Mononuclear cell (primary cell): ENCODE results near the gene GPC3. TPM values are rescaled to one million over a fixed set of nuclear protein-coding genes. Genes with fewer than 3 reads are reported as not detected.
"Not testable (repeated sequence)": the region's sequence is repeated elsewhere in the genome, so short reads cannot be mapped to it uniquely, and the experiment has no call there.

Experiments used
- H3K27me3 ChIP-seq: 2 replicates; pipeline ENCODE4 v1.6.0; 2011; ENCODE audit warnings: low read length, control low read depth; ENCODE audit not compliant: insufficient read depth
- H3K4me1 ChIP-seq: 2 replicates; pipeline ENCODE4 v1.5.1; 2011; ENCODE audit warnings: mild to moderate bottlenecking, low read length, control low read depth; ENCODE audit not compliant: insufficient read depth
- H3K4me3 ChIP-seq: 2 replicates; pipeline ENCODE4 v1.5.1; 2011; ENCODE audit warnings: mild to moderate bottlenecking, low read length, moderate library complexity
- H3K9me3 ChIP-seq: 2 replicates; pipeline ENCODE4 v1.5.1; 2011; ENCODE audit warnings: low read depth, mild to moderate bottlenecking, control low read depth, low read length
- total RNA-seq: library from RNA; depleted of rRNA; stranded (reverse); fragments of >200 nt; gene quantifications from one replicate; pipeline ENCODE4 v1.2.3, GENCODE V29; 2012

GPC3 gene
- total RNA-seq, 1 donor, result 0.31 TPM

DNA sequence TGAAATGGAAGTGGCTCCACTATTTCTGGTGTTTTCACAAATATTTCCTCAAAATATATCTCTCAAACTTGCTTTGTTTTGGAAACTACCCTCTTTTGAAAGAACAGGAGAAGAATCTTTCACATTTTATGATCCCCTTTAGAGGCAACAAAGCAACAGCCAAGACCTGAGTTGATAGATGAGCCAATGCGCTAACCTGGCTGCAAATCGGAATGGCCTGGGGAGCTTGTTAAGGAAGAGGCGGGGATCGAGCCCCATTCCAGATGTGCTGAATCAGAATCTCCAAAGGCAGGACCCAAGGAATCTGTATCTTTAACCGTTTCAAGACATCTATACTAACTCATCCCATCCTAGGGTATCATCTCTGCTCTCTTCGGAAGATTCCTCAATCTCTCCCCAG lies 181.3 kb downstream of the GPC3 start:
- Histone ChIP-seq H3K27me3 (no peaks in the 10 kb centered on the region), H3K9me3 (no peaks in the 10 kb centered on the region), H3K4me1 (no peaks in the 10 kb centered on the region), H3K4me3 (no peak overlapping the region)

GRCh38 chrX:133796282-133796681 lies 189.1 kb downstream of the GPC3 start:
- Histone ChIP-seq H3K4me1 (no peaks in the 10 kb centered on the region), H3K9me3 (no peaks in the 10 kb centered on the region)

DNA sequence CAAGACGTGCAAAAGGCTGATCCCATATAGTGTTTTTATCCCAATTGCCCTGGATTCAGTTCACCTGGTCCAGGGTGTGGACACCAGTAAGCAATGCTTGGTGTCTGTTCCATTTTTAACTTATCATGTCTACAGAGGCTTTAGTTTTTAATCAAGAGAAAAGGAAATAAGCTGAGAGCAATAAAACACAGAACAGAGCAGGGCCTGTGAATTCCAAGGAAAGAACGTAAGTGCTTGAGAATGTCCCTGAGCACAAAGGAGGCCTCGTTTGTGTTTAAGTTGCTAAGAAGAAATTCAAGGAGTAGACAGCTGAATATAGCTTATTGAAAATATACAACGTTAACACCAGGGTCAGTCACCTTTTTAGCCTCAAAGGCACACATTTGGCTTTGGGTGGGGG lies 191.3 kb downstream of the GPC3 start:
- Histone ChIP-seq H3K4me1 (no peaks in the 10 kb centered on the region), H3K9me3 (no peaks in the 10 kb centered on the region), H3K27me3 (no peaks in the 10 kb centered on the region), H3K4me3 (no peak overlapping the region)

More at GRCh38 chrX:133796282-133796681, 189.1 kb downstream of the GPC3 start:
- no peaks in the 10 kb centered on the region for H3K27me3 ChIP-seq
- no peak overlapping the region for H3K4me3 ChIP-seq

DNA sequence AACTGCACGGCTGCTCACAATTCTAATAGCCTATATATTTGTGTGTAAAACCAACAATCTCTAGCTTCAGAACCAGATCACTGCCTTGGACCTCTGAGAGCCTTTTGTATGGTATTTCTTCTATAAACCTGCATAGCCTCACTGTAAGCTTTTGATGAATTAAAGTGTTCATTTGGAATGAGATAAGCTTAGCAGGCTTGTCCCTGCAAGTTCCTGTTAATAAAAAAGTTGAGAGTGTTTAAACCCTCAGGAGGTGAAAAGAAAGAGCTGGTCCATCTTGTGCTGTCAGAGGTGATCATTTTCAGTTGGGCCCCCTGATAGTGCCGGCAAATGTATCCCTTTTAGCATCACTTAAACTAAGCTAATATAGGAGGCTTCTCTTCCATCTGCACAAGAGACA lies 191.8 kb downstream of the GPC3 start:
- Histone ChIP-seq H3K27me3 (no peaks in the 10 kb centered on the region), H3K4me1 (no peaks in the 10 kb centered on the region), H3K9me3 (no peaks in the 10 kb centered on the region), H3K4me3 (no peak overlapping the region)

DNA sequence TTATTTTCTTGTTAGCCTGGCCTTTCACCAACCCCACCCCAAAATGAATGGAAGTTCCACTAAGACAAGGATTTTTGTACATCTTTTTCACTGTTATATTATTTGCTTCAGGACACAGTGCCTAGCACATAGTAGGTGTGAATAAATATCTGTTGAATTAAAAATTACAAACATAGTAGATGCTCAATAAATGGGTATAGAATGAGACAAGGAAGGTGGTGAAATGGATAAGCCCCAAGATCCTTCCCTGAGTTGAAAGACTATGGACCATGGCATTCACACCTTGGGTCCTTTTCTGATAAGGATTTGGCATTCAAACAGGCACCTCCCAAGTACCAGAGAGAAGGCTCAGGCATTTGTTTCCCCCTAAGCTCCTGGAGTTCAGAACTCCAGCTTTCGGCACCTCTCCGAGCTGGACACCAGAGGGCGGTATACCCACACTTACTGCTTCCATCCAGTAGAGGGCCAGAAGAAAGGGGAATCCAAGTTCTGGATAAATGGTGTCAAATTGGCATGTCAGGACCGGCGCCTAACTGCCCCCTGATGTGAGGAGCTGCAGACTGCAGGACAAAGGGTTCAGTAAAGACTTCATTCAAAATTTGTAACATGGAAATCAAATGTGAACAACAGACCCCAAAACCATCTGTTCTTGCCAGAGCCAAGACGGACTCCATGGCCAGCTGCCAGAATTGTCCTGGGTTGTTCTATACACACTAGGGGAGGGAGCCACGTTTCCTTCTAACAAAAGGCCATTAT lies 193.0 kb downstream of the GPC3 start:
- Histone ChIP-seq H3K4me1 (no peaks in the 10 kb centered on the region), H3K9me3 (no peaks in the 10 kb centered on the region), H3K4me3 (no peak overlapping the region), H3K27me3 (no peaks in the 10 kb centered on the region)

DNA sequence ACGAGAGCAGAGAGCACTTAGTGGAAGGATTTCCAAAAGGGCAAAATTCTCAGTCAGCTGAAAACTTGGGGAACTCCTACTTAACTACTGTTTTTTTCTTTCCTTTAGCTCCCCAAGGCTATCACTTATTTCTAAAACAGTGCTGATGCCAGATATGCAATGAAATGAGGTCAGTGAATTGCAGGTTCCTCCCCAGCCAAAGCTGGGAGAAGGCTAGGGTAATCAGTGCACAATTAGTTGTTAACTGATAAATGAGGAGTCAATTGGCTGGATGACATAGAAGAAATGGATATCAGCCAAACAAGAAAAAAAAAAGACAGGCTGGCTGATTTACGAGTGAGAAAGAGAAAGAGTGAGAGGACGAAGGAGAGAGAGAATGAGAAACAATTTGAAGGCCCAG lies 195.6 kb downstream of the GPC3 start:
- H3K4me1 ChIP-seq, result no peaks in the 10 kb centered on the region
- no peaks in the 10 kb centered on the region for H3K27me3 ChIP-seq
- H3K4me3 ChIP-seq, result no peak overlapping the region
- H3K9me3 ChIP-seq, result no peaks in the 10 kb centered on the region

DNA sequence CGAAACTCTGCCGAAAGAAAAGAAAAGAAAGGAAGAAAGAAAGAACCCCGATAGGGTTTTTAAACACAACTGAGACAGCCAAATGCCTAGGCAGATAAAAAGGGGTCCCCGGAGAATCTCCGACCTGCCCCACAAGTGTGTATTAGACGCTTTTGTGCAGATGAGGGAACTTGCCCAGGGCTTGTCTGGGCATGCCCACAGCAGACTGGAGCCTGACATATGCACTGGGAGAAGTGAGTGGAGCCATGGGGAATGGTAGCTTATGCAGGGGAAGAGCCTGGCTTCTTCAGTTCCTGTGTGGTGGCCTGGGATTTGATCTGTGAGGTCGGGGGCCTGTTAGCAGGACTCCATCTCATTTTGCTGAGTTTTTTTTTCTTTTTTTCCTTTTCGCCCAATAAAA lies 199.0 kb downstream of the GPC3 start:
- H3K4me3 ChIP-seq, result no peak overlapping the region
- H3K4me1 ChIP-seq, result no peaks in the 10 kb centered on the region
- H3K27me3 ChIP-seq, result no peaks in the 10 kb centered on the region
- no peaks in the 10 kb centered on the region for H3K9me3 ChIP-seq

DNA sequence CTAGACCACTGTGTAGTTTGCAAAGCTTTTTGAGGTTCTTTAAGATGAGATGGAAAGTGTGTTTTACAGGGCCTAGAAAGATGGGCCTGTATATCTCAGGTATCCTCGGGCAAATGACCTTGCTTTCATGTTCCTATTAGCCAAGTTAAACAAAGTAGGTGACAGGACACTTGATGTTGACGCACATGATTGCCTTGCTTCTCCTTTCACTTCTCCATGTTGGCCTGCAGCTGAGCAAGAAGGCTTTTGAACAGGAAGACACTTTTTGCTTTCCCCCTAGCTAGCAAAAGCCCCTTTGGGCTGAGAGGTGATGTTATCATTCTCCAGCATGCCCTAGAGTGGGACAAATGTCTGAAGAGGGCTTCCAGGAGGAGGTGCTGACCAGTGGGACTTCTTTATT lies 202.1 kb downstream of the GPC3 start:
- Histone ChIP-seq H3K4me3 (no peak overlapping the region), H3K27me3 (no peaks in the 10 kb centered on the region), H3K9me3 (no peaks in the 10 kb centered on the region), H3K4me1 (no peaks in the 10 kb centered on the region)

DNA sequence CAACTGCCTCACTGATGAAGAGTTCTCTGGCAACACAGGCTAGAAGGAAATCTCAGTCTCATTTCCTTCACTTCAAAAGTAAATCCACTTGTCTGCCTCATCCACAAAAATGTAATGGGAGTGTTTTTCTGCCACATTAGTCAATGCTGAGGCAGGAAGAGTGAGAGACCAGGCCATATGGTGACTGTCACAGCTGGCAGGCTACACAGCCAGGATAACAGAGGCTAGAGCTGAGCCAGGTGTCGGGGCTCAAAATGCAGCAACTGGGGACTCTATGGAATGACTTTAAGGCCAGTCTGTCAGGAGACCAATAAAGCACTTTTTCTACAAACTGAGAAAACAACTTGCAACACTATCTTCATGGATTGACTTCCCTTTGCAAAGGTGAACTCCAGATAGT lies 204.2 kb downstream of the GPC3 start:
- Histone ChIP-seq H3K27me3 (no peaks in the 10 kb centered on the region), H3K4me1 (no peaks in the 10 kb centered on the region), H3K4me3 (no peak overlapping the region), H3K9me3 (no peaks in the 10 kb centered on the region)

GRCh38 chrX:133776072-133776471 lies 209.3 kb downstream of the GPC3 start:
- H3K9me3 ChIP-seq, result no peaks in the 10 kb centered on the region
- H3K4me3 ChIP-seq, result no peak overlapping the region
- H3K27me3 ChIP-seq, result no peaks in the 10 kb centered on the region
- H3K4me1 ChIP-seq, result no peaks in the 10 kb centered on the region

- no peaks in the 10 kb centered on the region for H3K9me3 ChIP-seq
- no peaks in the 10 kb centered on the region for H3K27me3 ChIP-seq
- no peak overlapping the region for H3K4me3 ChIP-seq
- no peaks in the 10 kb centered on the region for H3K4me1 ChIP-seq
Measured at GRCh38 chrX:133774807-133775206, 210.6 kb downstream of the GPC3 start.

DNA sequence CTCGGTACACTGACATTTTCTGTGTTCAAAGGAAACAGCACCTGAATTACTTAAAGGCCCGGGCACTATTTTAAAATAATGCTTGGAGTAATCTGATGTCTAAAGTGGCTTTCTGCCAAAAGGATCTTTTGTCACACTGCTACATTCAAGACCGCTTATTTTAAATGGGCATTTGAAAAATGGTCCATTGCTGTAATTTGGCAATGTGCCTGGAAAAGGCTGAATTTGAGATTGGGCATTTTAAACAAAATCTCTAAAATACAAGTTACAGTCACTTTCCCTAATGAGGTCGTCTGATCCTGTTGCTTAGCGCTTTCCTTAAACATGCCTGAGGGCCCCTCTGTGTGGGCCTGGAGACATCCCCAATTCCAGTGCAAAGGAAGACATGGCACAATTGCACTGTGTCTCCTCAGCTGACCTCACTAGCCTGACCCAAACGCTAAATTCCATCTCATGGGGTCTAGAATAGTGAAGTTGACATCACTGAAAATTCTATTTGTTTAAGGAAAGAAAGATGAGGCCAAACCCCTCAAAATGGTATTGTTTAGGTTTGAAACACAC lies 214.2 kb downstream of the GPC3 start:
- Histone ChIP-seq H3K27me3 (no peaks in the 10 kb centered on the region), H3K4me1 (no peaks in the 10 kb centered on the region), H3K9me3 (no peaks in the 10 kb centered on the region), H3K4me3 (no peak overlapping the region)

GRCh38 chrX:133762976-133763548 lies 222.3 kb downstream of the GPC3 start:
- H3K4me1 ChIP-seq, H3K9me3 ChIP-seq, H3K27me3 ChIP-seq, H3K4me3 ChIP-seq: not testable (repeated sequence)

GRCh38 chrX:133754657-133755056 lies 230.7 kb downstream of the GPC3 start:
- no peaks in the 10 kb centered on the region for H3K4me1 ChIP-seq
- H3K9me3 ChIP-seq, result no peaks in the 10 kb centered on the region
- H3K4me3 ChIP-seq, result no peak overlapping the region
- H3K27me3 ChIP-seq, result no peaks in the 10 kb centered on the region

DNA sequence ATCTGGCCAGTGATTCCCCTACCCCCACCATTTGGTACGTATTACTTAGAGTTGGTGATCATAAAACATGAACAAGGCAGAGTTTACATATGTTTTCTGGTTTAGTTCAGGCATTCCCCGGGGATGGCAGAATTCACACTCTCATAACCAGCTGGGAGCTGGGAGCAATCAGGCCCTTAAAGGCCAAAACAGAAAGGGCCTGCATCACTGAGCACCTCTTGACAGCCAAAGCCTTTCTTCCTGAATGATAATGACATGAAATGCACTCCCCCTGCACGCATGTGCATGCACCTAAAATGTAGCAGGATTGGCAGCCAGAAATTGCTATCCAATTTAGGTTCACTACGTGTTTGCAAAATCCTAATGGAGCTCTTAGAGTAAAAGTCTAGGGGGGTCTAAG lies 235.4 kb downstream of the GPC3 start:
- H3K9me3 ChIP-seq, result no peaks in the 10 kb centered on the region
- H3K27me3 ChIP-seq, result no peaks in the 10 kb centered on the region
- H3K4me3 ChIP-seq, result no peak overlapping the region
- no peaks in the 10 kb centered on the region for H3K4me1 ChIP-seq

DNA sequence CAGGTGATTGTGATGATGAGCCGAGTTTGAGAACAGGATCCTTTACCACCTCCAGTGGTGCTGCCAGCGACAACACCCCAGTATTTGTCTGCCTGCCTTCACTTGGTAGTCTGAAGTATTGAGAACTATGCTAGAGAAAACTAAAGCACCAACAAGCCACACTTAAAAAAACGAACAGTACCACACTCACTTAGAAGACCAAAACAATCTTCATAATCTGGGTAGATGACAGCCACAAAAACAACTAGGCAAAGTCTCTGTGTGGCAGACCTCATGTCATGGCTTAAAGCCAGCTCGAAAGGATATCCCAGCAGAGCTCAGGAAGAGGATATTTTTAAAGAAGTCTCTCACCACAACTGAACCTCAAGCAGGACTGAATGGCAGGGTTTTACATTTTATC lies 236.0 kb downstream of the GPC3 start:
- Histone ChIP-seq H3K4me3 (no peak overlapping the region), H3K4me1 (no peaks in the 10 kb centered on the region), H3K9me3 (no peaks in the 10 kb centered on the region), H3K27me3 (no peaks in the 10 kb centered on the region)
